NCI-H510A treated with DMSO at 0.1 percent for 48 hours (cell line): ENCODE results near the gene DLL1.
"Not testable (repeated sequence)": the region's sequence is repeated elsewhere in the genome, so short reads cannot be mapped to it uniquely, and the experiment has no call there.

ENCODE experiments used
- DNase-seq: peaks from one replicate; lab custom pipeline; 2025; lab: John Stamatoyannopoulos, UW

The DLL1 gene

DNA sequence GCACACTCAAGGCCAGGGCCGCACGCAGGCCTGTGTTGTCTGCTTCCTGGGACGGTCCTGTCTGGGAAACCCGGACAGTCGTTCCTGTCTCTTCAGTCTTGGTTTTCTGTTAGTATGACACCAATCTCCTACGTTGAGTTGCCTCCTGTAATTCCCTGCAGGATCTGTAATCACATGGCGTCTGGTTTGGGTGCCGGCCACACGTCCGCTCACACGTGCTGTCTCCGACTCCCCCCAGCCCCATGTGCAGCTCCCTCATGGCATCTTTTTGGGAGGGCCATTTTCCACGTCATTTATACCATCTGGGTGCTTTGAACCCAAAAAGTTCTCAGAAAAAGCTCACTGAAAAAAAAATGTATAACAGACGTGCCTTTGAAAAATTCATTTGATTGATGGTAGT, 23.2 kb downstream of the DLL1 start:
- DNase-seq, result no peak

DNA sequence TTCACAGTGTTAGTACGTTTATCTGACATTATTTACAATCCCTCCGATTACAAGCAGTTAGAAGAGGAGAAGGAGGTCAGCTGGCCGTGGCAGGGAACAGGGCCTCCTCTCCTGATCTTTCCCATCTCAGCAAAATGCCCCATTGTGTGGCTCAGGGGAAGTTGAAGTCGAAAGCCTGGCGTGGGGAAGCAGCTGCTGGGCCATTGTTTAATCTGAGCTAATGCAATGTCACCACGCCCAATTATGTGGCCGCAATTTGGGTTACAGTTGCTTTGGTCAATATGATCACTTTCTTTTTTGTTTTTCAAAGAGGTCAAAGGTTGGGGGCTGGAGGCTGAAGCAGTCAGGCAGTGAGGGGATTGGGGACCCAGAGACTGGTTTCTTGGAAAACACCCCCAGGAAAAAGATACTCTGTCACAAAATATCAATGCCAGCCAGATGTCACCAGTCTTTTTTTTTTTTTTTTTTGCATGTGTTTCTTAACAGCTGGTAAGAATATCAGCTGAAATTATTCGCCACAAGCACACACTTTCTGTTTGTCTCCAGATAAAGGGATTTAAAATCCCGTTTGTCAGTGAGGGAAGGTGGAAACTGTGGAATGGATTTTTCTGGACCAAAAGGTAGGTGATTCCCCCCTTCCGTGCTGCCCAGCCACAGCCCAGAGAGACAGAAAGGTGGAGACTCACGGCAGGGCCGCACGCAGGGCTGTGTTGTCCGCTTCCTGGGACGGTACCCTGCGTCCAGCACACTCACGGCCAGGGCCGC, 24.6 kb downstream of the DLL1 start:
- no peak for DNase-seq

DNA sequence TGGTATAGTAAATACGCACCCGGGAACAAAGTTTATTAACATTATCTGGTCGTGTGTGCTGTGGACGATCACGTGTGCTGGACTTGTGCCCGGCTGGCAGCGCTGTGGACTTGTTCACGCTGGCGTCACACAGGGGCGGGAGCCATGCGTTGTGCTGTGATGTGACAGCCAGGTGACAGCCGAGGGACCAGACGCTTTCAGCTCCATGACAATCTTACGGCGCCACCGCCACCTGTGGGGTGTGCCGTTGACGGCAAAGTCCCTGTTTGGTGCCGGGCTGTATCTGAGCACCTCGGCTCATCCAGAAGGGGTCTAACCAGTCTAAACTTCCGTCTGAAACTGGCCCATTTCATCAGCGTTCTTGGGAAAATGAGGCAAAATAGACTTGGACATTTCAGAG, 25.2 kb downstream of the DLL1 start:
- no peak for DNase-seq

DNA sequence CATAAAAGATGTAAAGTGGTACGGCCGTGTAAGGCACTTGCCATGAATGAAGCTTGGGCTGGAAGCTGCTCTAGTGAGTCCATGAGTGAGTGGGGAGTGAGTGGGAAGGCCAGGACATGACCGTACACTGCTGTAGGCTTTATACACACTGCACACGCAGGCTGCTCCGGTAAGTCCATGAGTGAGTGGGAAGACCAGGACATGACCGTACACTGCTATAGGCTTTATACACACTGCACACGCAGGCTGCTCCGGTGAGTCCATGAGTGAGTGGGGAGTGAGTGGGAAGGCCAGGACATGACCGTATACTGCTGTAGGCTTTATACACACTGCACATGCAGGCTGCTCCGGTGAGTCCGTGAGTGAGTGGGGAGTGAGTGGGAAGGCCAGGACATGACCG, 26.2 kb downstream of the DLL1 start:
- DNase-seq, result not testable (repeated sequence)

DNA sequence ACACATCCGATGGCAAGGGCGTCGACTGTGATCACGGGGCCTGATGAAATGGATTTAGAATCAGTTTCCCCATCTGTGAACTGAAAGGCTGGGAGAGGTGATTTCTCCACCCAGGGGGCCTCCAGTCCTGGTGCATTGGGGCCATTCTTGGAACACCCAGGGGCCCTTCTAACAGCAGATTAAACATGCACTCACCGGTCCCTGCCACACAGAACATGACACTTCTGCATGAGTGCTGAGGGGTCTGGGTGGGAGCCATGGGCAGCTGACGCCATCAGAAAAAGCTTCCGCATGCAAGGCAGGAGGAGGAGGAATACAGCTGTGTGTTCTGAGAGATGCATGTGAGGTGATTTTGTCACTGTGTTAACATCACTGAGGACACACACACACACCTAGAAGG, 26.8 kb downstream of the DLL1 start:
- no peak for DNase-seq

DNA sequence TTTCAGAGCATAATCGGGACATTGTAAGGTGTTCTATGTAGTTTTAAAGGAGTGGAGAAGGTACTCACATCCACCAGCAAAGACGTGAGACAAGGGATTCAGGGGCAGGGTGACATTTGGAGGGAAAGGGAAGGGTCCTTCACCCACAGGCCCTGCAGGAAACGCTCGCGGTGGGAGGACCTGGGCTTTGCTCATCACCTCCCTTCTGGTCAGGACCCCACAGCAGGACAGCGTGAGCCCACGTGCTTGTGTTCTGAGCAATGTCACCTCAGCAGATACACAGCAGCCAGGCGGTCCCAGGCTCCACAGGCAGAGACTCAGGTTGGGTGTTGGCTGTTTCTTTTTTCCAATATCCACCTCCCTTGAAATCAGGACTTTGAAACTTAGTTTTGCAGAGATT, 27.5 kb downstream of the DLL1 start:
- DNase-seq, result no peak

DNA sequence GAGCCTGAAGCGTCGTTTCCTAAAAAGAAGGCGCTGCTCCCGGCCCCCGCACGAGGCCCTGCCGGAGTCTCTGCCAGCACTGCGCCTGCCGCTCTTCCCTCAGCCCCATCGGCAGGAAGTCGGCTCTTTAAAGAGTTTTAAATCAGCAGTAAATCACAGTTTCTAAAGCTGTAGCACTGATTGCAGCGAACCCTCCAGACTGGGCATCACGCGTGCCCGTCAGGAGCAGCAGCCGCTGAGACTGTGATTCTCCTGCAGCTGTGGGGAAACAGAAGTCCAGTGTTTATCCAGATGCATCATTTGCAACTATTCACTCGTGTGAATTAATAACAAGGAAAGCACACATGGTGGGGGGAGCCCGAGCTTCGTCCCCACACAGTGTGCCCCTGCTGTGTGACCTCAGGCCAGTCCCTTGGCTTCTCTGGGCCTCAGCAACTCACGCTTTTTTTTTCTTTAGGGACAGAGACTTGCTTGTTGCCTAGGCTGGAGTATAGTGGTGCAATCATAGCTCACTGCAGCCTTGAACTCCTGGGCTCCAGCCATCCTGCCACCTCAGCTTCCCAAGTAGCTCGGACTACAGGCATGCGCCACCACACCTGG, 28.3 kb downstream of the DLL1 start:
- no peak for DNase-seq

DNA sequence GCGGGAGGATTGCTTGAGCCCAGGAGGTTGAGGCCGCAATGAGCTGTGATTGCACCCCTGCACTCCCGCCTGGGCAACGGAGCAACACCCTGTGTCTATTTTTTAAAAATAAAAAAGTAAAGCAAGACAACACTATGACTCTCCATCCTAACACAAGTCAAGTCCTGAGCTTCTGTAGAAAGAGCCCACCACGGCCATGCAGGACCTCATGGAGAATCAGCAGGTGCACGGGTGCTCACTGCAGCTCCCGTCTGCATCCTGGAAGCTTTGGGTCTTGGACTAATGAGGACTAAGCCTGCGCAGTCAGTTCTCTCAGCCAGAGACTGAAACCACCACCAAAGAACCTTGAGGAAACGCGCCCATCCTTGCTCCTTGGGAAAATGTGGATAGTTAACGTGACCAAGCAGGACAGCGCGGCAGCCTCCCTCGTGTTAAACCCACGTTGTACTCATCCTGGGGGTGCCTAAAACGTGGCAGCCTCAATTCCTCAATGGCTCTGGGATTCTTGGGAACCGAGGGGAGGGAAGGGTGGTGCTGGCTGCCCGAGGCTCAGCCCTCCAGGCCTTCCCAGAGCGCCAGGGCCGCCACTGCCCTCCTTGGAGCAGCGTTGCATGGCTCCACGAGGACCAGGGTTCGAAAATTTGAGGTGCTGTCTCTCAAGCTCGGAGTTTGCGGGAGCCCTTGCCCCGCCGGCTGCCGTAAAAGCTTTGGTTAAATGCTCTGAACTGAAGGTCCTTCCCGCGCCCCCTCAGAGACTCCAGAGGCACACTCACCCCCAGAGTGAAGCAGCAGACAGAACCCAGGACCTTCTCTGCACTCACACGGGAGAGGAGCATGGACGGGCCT, 29.0 kb downstream of the DLL1 start:
- DNase-seq, result no peak

DNA sequence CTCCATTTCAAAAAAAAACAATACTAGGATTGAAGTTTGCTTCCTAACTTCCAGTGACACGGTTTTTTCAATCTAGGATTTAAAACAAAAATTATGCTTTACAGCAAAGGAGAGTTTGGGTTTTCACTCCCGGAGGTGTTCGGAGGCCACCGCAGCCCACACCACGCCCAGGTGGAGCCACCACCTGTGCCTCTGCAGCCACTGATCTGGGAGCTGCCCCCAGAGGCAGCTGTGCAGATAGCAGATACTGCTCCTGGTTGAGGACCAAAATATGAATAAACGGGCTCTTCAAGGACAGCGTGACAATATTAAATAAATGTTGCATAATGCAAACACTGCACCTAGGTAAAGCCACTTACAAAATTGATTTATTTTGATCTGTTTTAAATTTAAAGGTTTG, 30.2 kb downstream of the DLL1 start:
- DNase-seq, result no peak

DNA sequence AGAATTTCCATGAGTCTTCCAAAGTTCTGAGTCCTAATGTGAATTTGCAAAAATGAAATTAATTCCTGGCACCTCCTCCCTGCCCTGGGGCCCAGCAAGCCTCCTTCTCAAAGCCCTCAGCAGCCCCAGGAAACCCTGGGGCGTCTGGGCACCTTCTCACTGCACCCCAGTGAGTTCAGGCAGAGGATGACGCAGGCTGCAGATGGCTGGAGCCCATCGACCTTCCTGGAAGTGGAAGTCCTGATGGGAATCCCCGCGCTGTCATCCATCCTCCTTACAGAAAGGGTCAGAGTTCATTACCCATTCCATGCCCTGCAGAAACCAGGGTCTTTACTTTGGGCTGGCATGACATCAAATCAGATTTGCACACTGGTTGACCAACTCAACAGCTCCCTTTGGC, 31.6 kb downstream of the DLL1 start:
- no peak for DNase-seq

DNA sequence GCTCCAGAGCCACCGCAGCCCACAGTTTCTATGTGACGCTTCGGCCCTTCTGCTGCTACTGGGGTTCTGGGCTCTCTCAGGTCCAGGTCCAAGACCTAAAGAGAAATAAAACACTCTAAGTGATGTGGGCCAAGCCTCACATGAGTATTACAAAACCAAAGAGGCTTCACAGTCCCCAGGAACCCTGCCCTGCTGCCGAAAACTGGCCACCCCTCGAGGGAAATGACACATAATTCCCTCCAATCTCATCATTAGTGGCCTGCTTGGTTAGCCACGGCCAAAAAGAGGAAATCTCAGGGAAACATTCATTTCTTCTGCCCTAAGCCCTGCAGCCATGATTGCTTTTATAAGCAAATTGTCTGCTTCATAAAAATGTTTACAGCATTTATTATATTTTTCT, 32.5 kb downstream of the DLL1 start:
- DNase-seq, result no peak

DNA sequence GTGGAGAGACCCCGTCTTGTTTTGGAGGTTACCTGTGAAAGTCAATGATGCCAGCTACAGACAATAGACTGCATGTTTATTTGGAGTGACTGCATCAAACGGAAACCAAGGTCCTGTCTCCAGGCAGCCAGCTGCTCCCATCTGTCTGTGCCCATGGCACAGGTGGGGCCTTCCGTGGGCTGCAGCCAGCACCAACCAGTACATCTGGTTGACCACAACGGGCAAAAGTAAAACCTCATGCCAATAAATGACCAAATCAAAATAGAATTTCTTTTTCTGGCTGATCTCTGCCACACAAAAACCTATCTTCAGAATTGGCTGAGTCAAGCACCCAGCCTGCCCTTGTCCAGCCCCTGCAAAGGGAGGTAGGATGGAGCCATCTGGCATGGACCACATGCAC, 33.5 kb downstream of the DLL1 start:
- DNase-seq, result no peak

DNA sequence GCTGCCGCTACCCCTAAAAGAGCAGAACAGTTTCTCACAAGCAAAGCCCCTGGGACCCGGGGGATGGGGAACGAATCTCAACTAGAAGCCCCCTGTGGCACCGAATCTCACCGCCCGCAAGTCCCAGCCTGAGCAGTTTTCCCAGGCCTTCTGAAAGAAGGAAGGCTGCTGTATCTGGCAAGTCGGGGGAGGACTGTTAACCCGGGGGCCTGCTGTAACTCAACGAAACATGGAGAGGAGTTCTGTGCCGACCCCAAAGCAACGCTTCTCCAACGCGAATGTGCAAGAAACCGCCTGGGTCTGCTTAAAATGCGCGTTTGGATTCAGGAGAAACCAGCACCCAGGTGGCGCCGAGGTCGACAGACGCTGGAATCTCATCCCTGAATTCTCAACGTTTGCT, 34.2 kb downstream of the DLL1 start:
- no peak for DNase-seq

DNA sequence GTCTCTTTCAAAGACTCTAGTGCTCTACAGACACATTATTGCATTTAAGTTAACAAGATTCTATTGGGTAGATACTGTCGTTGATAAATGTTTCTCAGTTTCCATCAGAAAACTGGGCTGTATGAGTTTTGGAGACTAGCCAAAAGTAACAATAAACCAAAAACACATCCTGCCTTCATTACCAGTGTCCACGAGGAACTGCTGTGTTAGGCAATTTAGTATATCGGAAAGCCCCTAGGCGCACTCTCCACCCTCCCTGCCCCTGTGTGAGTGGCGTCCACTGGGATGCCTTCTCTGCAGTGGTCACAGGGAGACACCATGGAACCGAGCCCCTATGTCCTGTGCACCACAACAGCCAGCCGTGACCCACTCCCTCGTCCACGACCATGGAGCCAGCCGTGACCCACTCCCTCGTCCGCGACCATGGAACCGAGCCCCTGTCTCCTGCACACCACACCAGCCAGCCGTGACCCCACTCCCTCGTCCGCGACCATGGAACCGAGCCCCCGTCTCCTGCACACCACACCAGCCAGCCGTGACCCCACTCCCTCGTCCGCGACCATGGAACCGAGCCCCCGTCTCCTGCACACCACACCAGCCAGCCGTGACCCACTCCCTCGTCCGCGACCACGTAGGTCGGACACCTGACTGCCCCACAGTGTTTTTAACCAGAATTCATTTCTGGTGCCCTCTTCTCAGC, 35.3 kb downstream of the DLL1 start:
- DNase-seq, result no peak

DNA sequence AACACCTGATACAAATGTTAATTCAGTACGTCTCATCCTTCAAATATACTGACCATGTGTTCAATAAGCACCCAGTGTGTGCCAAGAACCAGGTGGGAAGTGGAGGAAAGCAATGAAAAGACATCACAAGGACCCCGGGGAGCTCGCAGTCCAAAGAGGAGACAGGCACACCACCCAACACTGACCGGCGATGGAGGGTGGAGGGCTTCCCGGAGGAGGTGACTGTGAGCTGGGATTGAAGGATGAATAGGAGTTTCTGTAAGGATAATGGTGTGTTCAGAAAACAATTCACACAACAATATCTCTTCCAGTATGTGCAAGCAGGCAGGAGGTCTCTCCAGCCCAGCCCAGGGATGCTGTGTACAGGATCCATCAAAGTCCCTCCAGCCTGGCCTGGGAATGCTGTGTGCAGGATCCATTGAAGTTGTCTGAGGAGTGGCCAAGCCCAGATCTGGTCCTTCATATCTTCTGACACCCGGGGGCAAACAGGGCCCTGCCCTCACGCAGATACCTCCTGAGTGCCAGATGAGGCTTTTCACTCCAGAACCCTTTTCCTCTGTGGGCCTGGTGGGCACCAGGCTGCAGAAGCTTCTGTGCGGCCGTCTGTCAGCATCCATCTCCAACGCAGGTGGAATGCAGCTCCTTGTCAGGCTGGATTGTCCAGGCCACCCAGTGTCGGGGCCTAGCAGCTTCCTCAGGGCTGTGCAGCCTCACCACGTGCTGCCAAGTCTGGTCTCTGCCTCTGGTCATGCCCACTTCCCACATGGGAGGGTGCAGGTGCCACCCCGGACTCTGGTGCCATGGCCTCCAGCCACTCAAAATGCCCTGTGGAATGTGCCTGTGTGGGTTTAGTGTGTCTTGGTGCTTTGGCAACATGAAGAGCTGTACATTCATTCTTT, 36.3 kb downstream of the DLL1 start:
- DNase-seq, result no peak

DNA sequence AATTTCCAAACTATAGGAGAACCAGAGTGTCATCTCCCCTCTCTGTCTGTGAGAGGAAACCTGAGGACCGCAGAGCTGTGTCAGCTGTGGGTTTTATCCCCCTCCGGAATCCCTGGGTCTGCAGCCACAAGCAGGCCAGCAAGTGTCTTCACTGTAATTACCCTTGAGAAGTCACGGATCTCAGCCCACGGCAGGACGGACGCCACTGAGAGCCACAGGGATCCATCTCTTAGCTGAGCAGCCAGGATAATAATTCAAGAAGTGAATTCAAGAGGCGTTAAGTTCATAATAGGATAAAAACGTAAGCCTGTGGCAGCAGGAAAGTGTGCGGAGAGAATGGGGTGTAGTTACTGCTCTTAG, 37.0 kb downstream of the DLL1 start:
- DNase-seq, result no peak

DNA sequence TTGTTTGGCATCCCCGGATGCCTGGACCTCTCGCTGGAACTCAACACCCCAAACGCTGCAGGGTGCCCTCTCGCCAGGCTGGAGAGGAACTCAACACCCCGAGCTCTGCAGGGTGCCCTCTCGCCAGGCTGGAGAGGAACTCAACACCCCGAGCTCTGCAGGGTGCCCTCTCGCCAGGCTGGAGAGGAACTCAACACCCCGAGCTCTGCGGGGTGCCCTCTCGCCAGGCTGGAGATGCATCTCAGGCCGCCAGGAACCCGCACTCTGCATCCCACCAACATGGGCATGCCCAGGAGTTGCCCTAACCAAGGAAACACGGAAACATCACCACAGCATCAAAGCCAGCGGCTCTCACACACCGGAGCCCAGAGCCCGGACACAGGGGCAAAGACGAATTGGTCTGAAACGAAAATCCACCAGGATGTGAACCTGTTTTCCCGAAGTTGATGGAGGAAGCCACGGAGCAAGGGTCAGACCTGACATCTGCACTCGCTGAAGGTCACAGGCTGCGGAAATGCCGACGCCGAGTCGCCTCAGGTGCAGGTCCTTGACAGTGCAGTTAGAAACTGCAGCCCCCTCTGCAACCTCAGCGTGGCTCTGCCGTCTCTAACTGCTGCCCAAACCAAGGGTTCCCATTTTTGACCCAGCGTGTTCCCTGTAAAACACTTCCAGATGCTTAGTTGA, 37.5 kb downstream of the DLL1 start:
- DNase-seq, result no peak

DNA sequence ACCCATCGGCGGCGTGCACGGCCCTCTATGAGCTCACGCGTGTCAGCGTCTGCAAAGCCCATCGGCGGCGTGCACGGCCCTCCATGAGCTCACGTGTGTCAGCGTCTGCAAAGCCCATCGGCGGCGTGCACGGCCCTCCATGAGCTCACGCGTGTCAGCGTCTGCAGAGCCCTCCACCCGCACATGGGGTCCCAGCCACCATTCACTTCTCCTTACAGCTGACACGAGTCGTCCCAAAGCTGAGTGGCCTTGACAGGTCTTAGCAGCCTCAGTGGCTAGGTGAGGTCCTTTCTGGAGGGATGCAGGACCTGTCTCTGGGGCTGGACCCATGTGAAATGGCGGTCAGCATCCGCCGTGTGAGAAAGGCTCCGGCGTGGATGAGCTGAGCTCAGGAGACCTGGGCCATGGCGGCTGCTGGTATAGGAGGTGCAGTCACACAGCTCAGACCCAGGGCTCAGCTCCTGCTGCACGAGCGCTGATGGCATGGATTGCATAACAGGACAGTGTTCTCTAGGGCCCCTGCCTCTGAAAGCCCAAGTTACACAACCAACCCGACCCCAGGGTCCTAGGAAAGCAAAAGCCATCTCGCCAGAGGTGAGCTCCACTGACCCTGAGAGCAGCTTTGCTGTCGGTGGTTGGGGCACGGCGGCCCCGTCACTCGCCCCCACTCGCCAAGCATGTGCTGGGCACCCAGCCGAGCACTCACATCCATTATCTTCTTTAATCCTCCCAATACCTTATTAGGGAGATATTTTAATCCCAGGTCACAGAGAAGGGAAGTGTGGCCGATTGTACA, 38.9 kb downstream of the DLL1 start:
- DNase-seq, result no peak

DNA sequence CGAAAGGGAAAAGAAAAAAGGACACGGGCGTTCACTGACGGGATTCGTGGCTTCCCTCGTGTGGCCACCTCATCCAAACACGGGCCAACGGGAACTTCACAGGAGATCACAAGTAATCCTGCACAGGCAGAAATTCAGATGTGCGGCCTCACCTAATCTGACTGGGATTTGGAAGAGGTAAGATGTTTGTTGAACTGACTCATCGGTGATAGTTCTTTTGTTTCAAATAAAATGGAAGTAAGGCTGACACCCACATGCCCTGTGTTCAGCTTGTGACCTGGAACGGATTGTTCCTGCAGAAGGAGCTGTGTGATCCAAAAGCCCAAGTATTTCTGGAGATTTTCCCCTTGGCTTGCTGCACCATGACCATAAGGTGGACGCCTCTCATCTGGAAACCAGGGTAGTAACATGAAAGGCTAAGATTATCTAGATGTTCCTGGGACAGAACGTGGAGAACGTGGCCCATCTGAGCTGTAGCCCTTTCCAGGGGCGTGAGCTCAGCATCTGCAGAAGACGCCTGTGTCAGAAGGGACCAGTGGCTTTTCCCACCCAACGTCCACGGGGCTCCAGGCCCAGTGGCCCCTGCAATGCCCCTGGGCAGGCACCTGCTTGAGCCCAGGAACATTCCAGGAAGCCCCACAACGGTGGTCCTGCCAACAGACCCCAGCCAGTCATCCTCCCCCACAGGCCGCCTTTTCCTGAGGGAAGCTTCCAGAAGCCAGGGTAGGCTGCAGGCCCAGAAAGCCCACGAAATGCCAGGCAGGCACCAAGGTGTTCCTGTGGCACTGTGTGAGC, 39.7 kb downstream of the DLL1 start:
- DNase-seq, result no peak
